PC-9 (cell line): Measurements from ENCODE around the gene AMDHD2.

Experiments used
- EZH2 ChIP-seq: fragments of 200-600 bp; sonication (generic); IDR thresholded peaks from 2 replicates; pipeline ENCODE4 v1.8.0; 2017; ENCODE audit warnings: antibody characterized with exemption, low read depth
- TF ChIP-seq, protein P1 (sequence below): fragments of 200-600 bp; sonication (generic); conservative IDR thresholded peaks from 2 replicates; pipeline ENCODE4 v1.6.1; 2017; ENCODE audit warnings: mixed run types, antibody characterized with exemption, mild to moderate bottlenecking, moderate library complexity

DNA sequence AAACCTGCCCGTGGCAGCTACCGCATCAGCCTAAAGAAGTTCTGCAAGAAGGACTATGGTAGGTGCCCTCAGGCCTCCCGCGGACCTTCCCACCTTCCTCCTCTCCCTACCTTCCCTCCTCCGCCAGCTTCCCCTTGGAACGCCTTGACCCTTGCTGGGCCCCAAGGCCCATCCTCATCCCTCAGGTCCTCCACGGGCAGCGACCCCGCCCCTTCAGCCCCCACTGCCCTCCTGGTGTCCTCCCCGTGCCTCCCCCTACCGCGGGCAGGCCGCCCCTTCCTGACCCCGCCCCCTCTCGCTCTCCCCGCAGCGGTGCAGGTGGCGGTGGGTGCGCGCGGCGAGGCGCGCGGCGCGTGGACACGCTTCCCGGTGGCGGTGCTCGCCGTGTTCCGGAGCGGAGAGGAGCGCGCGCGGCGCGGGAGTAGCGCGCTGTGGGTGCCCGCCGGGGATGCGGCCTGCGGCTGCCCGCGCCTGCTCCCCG is 46.7 kb upstream of the AMDHD2 start:
- TF ChIP-seq, protein P1, sequence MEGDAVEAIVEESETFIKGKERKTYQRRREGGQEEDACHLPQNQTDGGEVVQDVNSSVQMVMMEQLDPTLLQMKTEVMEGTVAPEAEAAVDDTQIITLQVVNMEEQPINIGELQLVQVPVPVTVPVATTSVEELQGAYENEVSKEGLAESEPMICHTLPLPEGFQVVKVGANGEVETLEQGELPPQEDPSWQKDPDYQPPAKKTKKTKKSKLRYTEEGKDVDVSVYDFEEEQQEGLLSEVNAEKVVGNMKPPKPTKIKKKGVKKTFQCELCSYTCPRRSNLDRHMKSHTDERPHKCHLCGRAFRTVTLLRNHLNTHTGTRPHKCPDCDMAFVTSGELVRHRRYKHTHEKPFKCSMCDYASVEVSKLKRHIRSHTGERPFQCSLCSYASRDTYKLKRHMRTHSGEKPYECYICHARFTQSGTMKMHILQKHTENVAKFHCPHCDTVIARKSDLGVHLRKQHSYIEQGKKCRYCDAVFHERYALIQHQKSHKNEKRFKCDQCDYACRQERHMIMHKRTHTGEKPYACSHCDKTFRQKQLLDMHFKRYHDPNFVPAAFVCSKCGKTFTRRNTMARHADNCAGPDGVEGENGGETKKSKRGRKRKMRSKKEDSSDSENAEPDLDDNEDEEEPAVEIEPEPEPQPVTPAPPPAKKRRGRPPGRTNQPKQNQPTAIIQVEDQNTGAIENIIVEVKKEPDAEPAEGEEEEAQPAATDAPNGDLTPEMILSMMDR = no peak
- no peak for TF ChIP-seq EZH2
